HCT116 (cell line): Measurements from ENCODE around the gene ZMYM4. TPM values are rescaled to one million over a fixed set of nuclear protein-coding genes. Genes with fewer than 3 reads are reported as not detected.
"Not testable (repeated sequence)": the region's sequence is repeated elsewhere in the genome, so short reads cannot be mapped to it uniquely, and the experiment has no call there.

Experiments used
- ATAC-seq: fragments of 200-7000 bp; cut with Tn5 transposase; 2 replicates; pipeline ENCODE4 v1.9.1; 2020; ENCODE audit warnings: mild to moderate bottlenecking, moderate library complexity
- BruUV-seq: library from RNA; stranded (reverse); fragments of 400-500 nt; replicated peaks from 2 replicates; lab custom pipeline; 2021; lab: Mats Ljungman, UMichigan
- CTCF ChIA-PET: fragments of 300-600 bp; sonication (Branson Sonifier 250); formaldehyde crosslinking; loops from one replicate; lab custom pipeline; 2021; ENCODE audit warnings: antibody characterized with exemption; lab: Charles Lee
- POLR2A ChIA-PET: fragments of 300-600, 350-600 bp; sonication (Branson Sonifier 250); formaldehyde crosslinking; loops from one replicate; lab custom pipeline; 2021; ENCODE audit warnings: antibody characterized with exemption; lab: Charles Lee
- RAD21 ChIA-PET, 2 experiments: fragments of 300-600 bp; sonication (Branson Sonifier 250); formaldehyde crosslinking; loops; one replicate each; lab custom pipeline; 2023; ENCODE audit warnings: low total read pairs in 2 of 2; ENCODE audit not compliant: uncharacterized antibody in 2 of 2, unreplicated experiment in 2 of 2, low non-redundant PET in 1 of 2; lab: Charles Lee
- DNase-seq: peaks from one replicate; pipeline ENCODE4 v3.0.0-alpha.2; 2010; ENCODE audit warnings: low read depth, low spot score
- H2AFZ ChIP-seq: fragments of 200-600 bp; shearing (Covaris generic), sonication (generic); 2 replicates; pipeline ENCODE4 v1.6.1; 2017; ENCODE audit warnings: low read depth, mixed run types, mixed read lengths, antibody characterized with exemption, low read length; ENCODE audit not compliant: poor library complexity, severe bottlenecking
- H3K27ac ChIP-seq: 2 replicates; pipeline ENCODE4 v1.5.1; 2012; ENCODE audit warnings: low read depth, low read length
- H3K27me3 ChIP-seq: fragments of 200-600 bp; sonication (generic); 2 replicates; pipeline ENCODE4 v1.6.1; 2016; ENCODE audit warnings: mixed run types, low read length, mixed read lengths; ENCODE audit not compliant: insufficient read depth
- H3K36me3 ChIP-seq, 2 experiments: fragments of 200-500 bp in 1 of 2; fragments of 200-600 bp in 1 of 2; sonication (Bioruptor generic) in 1 of 2; sonication (generic) in 1 of 2; 2 replicates each; pipeline versions ENCODE4 v1.5.1 to v1.6.1; 2014 to 2016; ENCODE audit warnings: low read length in 2 of 2, inconsistent platforms in 1 of 2, mixed read lengths in 1 of 2, mixed run types in 1 of 2; ENCODE audit not compliant: insufficient read depth in 2 of 2, control insufficient read depth in 1 of 2
- H3K4me1 ChIP-seq, 2 experiments: fragments of 200-600 bp in 1 of 2; sonication (generic) in 1 of 2; 2 replicates each; pipeline versions ENCODE4 v1.5.1 to v1.6.1; 2012 to 2017; ENCODE audit warnings: low read length in 2 of 2, inconsistent platforms in 1 of 2, mild to moderate bottlenecking in 1 of 2, mixed read lengths in 1 of 2, mixed run types in 1 of 2, moderate library complexity in 1 of 2; ENCODE audit not compliant: insufficient read depth in 2 of 2, control insufficient read depth in 1 of 2
- H3K4me2 ChIP-seq: fragments of 200-600 bp; sonication (generic); 2 replicates; pipeline ENCODE4 v1.6.1; 2017; ENCODE audit warnings: mixed run types, low read length, mixed read lengths
- H3K4me3 ChIP-seq, 2 experiments: fragments of 200-600 bp in 1 of 2; sonication (generic) in 1 of 2; replicated peaks in 1 of 2; 2 replicates each; pipeline ENCODE4 v1.5.1; 2011 to 2016; ENCODE audit warnings: low read length in 2 of 2, control low read depth in 1 of 2, low read depth in 1 of 2, mild to moderate bottlenecking in 1 of 2, mixed read lengths in 1 of 2, mixed run types in 1 of 2
- H3K79me2 ChIP-seq: fragments of 200-600 bp; sonication (generic); 2 replicates; pipeline ENCODE4 v1.6.1; 2017; ENCODE audit warnings: mild to moderate bottlenecking, mixed run types, low read length, moderate library complexity, mixed read lengths; ENCODE audit not compliant: insufficient read depth
- H3K9ac ChIP-seq: fragments of 200-600 bp; sonication (generic); 2 replicates; pipeline ENCODE4 v1.6.1; 2016; ENCODE audit warnings: low read length, mixed read lengths
- H3K9me2 ChIP-seq: fragments of 200-600 bp; sonication (generic), shearing (Covaris generic); 2 replicates; pipeline ENCODE4 v1.6.1; 2017; ENCODE audit warnings: mixed run types, mild to moderate bottlenecking, moderate library complexity; ENCODE audit not compliant: insufficient read depth
- H3K9me3 ChIP-seq, 2 experiments: fragments of 200-500 bp in 1 of 2; fragments of 200-600 bp in 1 of 2; sonication (Bioruptor generic) in 1 of 2; sonication (generic) in 1 of 2; 2 replicates each; pipeline ENCODE4 v1.6.1; 2014 to 2017; ENCODE audit warnings: low read length in 2 of 2, mixed read lengths in 2 of 2, inconsistent platforms in 1 of 2, low read depth in 1 of 2, mild to moderate bottlenecking in 1 of 2, mixed run types in 1 of 2, moderate library complexity in 1 of 2; ENCODE audit not compliant: control insufficient read depth in 1 of 2, insufficient read depth in 1 of 2
- H4K20me1 ChIP-seq: fragments of 200-600 bp; sonication (generic), shearing (Covaris generic); 2 replicates; pipeline ENCODE4 v1.6.1; 2017; ENCODE audit warnings: mixed run types, mild to moderate bottlenecking, moderate library complexity; ENCODE audit not compliant: insufficient read depth
- CEBPB ChIP-seq: IDR thresholded peaks from 2 replicates; pipeline ENCODE4 v1.6.1; 2012; ENCODE audit warnings: low read depth
- FOSL1 ChIP-seq: IDR thresholded peaks from 2 replicates; pipeline ENCODE4 v1.6.1; 2012; ENCODE audit warnings: low read depth
- JUND ChIP-seq: IDR thresholded peaks from 2 replicates; pipeline ENCODE4 v1.6.1; 2012
- TCF7L2 ChIP-seq: IDR thresholded peaks from 2 replicates; pipeline ENCODE4 v1.7.0; 2011; ENCODE audit warnings: borderline replicate concordance, inconsistent platforms; ENCODE audit not compliant: insufficient read depth, insufficient read length; ENCODE audit errors: extremely low read depth
- ZNF274 ChIP-seq: fragments of 200-500 bp; sonication (Bioruptor generic); IDR thresholded peaks from 2 replicates; pipeline ENCODE4 v1.6.1; 2014; ENCODE audit warnings: mild to moderate bottlenecking, low read depth, low read length, inconsistent platforms
- intact Hi-C: fragments of 100-400 bp; cut with micrococcal nuclease; formaldehyde crosslinking; loops from 2 replicates; pipeline ENCODE4 v1.10.0; 2022
- total RNA-seq: library from RNA; stranded (reverse); gene quantifications from one replicate; pipeline ENCODE4 v1.2.1, GENCODE V29; 2021; ENCODE audit not compliant: unreplicated experiment

The ZMYM4 gene
- total RNA-seq, 1 experiment from 2014 or later = 58.0 TPM

DNA sequence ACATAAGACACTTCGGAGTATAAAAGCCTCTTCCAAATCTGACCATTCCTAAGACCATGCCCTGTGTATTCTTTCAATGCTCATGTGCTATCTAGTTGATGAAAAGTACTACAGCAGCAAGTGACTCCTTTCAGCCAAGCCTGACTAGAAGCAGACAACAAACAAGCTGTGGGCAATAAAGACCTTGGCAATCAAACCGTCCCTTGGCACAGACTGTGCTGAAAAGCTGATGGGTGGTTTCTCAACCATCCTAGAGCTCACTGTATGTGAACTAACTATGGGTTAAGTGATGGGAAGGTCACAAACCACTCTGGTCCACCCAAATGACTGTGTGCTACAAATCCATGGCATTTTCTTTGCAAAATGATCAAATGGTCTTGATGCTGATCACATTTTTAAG is 194.7 kb downstream of the ZMYM4 start:
- no peak for TF ChIP-seq CEBPB
- no peak for TF ChIP-seq ZNF274
- no peak for TF ChIP-seq JUND
- TF ChIP-seq TCF7L2 = no peak
- TF ChIP-seq FOSL1 = no peak
- TF ChIP-seq, all 23 proteins: peak for 0
- H3K4me1 ChIP-seq = peaks cover 8 to 11% of the 10 kb centered on the region in 2 experiments

GRCh38 chr1:35463749-35464148 is 195.2 kb downstream of the ZMYM4 start:
- ATAC-seq, CTCF ChIA-PET, POLR2A ChIA-PET: not testable (repeated sequence)

More for the DNA sequence above, 194.7 kb downstream of the ZMYM4 start:
- Histone ChIP-seq H3K4me3 (no peak overlapping the region), H3K36me3 (peaks cover 2 to 5% of the 10 kb centered on the region in 2 experiments; a peak in 2 of 4 replicates), H3K4me2 (no peak overlapping the region), H4K20me1 (no peaks in the 10 kb centered on the region; the same call in 1 of the 2 replicates), H3K9me2 (no peaks in the 10 kb centered on the region), H2AFZ (no peak overlapping the region), H3K79me2 (no peaks in the 10 kb centered on the region), H3K9me3 (no peaks in the 10 kb centered on the region), H3K27ac (no peak overlapping the region), H3K9ac (no peak overlapping the region), H3K27me3 (no peaks in the 10 kb centered on the region)
- no peak for DNase-seq
- CTCF ChIA-PET = no interaction called here
- POLR2A ChIA-PET = no interaction called here
- ATAC-seq = no peak
- BruUV-seq = no TSS peak
- intact Hi-C loops = no loop called here
- RAD21 ChIA-PET = no interaction called here

More at GRCh38 chr1:35463749-35464148, 195.2 kb downstream of the ZMYM4 start:
- H3K9ac ChIP-seq, BruUV-seq, H3K79me2 ChIP-seq, H3K4me3 ChIP-seq, H3K27ac ChIP-seq, intact Hi-C loops, H3K9me2 ChIP-seq, DNase-seq, H3K4me2 ChIP-seq, H3K36me3 ChIP-seq, RAD21 ChIA-PET, H4K20me1 ChIP-seq, H2AFZ ChIP-seq, H3K27me3 ChIP-seq, H3K9me3 ChIP-seq: not testable (repeated sequence)
- peaks cover 12 to 14% of the 10 kb centered on the region in 2 experiments for H3K4me1 ChIP-seq
